HG03045 (cell line): ENCODE measurements around the gene EID2B.

ENCODE experiments used
- ATAC-seq: cut with Tn5 transposase; IDR thresholded peaks from one replicate; pipeline ENCODE4 v1.9.1; 2021; ENCODE audit warnings: mild to moderate bottlenecking, moderate library complexity; ENCODE audit not compliant: unreplicated experiment

EID2B gene

GRCh38 chr19:39532233-39533002 lies at the start of gene EID2B:
Gene EID2B (minus strand): TSS chr19:39532852. CDS start chr19:39532802, 50 bp downstream.
- peak; percentile 83 for ATAC-seq

- no peak for ATAC-seq
These were observed 49.8 kb upstream of the EID2B start for GRCh38 chr19:39582442-39582841.

- no peak for ATAC-seq
These were observed 36.0 kb upstream of the EID2B start for GRCh38 chr19:39568604-39569003.

GRCh38 chr19:39566064-39566463 lies 33.4 kb upstream of the EID2B start:
- ATAC-seq = no peak

GRCh38 chr19:39563408-39563807 lies 30.8 kb upstream of the EID2B start:
- ATAC-seq = no peak

GRCh38 chr19:39558624-39559117 lies 26.0 kb upstream of the EID2B start:
- ATAC-seq = no peak

- no peak for ATAC-seq
These were observed 25.4 kb upstream of the EID2B start for GRCh38 chr19:39557811-39558623.

GRCh38 chr19:39555883-39556282 lies 23.2 kb upstream of the EID2B start:
- ATAC-seq = no peak

- ATAC-seq = no peak
These were observed 22.2 kb upstream of the EID2B start for GRCh38 chr19:39554701-39555311.

- no peak for ATAC-seq
These were observed 20.5 kb upstream of the EID2B start for GRCh38 chr19:39553082-39553652.

- ATAC-seq = no peak
These were observed 17.5 kb upstream of the EID2B start for GRCh38 chr19:39550197-39550596.

GRCh38 chr19:39546599-39546998 lies 13.9 kb upstream of the EID2B start:
- ATAC-seq = no peak

- no peak for ATAC-seq
These were observed 12.3 kb upstream of the EID2B start for GRCh38 chr19:39544911-39545310.

- ATAC-seq = no peak
These were observed 11.7 kb upstream of the EID2B start for GRCh38 chr19:39544226-39544903.

GRCh38 chr19:39543477-39543857 lies 10.8 kb upstream of the EID2B start:
- ATAC-seq = no peak

GRCh38 chr19:39542206-39542605 lies 9.6 kb upstream of the EID2B start:
- ATAC-seq = no peak

GRCh38 chr19:39540333-39540673 lies 7.7 kb upstream of the EID2B start:
- no peak for ATAC-seq

GRCh38 chr19:39539518-39540332 lies 7.1 kb upstream of the EID2B start, which contains the start of gene EID2:
Gene EID2 (minus strand): TSS chr19:39540161. CDS start chr19:39540079, 82 bp downstream.
- ATAC-seq = peak; percentile 90

GRCh38 chr19:39539165-39539517 lies 6.5 kb upstream of the EID2B start:
- no peak for ATAC-seq

- ATAC-seq = no peak
These were observed 1.1 kb upstream of the EID2B start for GRCh38 chr19:39533791-39534190.
